Activated naive CD8-positive, alpha-beta T cell treated with anti-CD3 and anti-CD28 coated beads, Interleukin-2, amount 50 U/mL, for 16 hours (primary cell): ENCODE measurements around the gene LSMEM2.
"Not testable (repeated sequence)": the region's sequence is repeated elsewhere in the genome, so short reads cannot be mapped to it uniquely, and the experiment has no call there.

ENCODE experiments used
- DNase-seq: peaks from one replicate; pipeline ENCODE4 v3.0.0-alpha.2; 2020; ENCODE audit warnings: low read depth, low spot score

The LSMEM2 gene

GRCh38 chr3:50264964-50265485 is 13.9 kb upstream of the LSMEM2 start:
- DNase-seq: no peak

DNA sequence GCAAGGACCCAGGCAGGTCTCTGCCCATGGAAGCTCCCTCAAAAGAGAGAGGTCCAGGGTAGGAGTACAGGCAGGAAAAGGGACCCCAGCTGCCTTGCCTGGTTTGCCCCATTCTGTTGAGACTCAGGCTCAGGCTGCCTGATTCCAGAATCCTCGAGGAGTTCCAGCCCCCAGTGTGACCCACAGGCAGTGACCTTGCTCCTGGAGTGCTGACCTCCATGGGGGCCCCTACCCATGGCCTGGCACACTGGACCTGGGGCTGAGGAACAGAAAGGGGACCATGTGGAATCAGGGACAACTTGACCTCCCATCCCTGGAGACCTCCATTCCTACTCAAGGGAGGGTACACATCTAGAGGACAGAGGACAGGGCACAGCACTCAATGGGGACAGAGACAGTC is 13.3 kb upstream of the LSMEM2 start:
- no peak for DNase-seq

GRCh38 chr3:50266017-50266416 is 12.9 kb upstream of the LSMEM2 start:
- DNase-seq: no peak

GRCh38 chr3:50266836-50267235 is 12.1 kb upstream of the LSMEM2 start:
- DNase-seq: no peak

GRCh38 chr3:50267280-50267913 is 11.5 kb upstream of the LSMEM2 start:
- no peak for DNase-seq

DNA sequence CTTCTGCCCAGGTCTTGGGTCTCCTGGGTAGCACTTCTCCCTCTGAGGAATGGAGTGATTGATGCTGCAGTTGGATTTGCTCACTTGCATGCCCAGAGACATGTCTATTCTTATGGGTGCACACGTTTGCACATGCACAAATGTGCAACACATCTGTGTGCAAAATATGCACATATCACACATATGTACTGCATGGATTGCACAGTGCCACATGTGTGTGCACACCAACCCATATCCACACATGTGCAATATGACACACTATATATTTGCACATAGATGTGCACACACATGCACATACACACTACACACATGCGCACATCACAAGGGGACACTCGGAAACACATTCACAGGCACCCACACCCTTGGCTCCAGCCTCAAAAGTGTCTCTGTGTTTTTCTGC is 10.6 kb upstream of the LSMEM2 start:
- no peak for DNase-seq

GRCh38 chr3:50268703-50269451 is 10.0 kb upstream of the LSMEM2 start, which contains the start of gene SEMA3B:
SEMA3B (plus strand) TSS chr3:50269147; CDS start chr3:50269241, 94 bp downstream.
- DNase-seq: no peak

DNA sequence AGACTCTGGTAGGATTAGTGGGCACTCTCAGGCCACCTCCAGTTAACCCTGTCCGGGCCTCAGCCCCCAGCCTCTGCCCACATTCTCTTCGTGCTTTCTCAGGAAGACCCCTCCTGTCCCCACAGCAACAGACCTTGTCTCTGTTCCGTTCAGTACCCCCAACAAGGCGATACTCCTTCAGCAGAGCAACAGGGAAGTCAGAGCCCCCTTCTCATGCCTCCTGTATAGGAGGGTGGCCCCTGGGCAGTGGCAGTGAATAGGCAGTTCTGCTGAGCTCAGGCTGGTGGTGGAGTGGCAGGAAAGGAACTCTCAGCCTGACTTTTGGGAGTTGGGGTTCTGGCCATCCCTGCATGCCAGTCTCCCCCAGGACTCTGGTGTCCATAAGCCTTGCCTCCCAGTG is 9.4 kb upstream of the LSMEM2 start:
- DNase-seq: no peak

DNA sequence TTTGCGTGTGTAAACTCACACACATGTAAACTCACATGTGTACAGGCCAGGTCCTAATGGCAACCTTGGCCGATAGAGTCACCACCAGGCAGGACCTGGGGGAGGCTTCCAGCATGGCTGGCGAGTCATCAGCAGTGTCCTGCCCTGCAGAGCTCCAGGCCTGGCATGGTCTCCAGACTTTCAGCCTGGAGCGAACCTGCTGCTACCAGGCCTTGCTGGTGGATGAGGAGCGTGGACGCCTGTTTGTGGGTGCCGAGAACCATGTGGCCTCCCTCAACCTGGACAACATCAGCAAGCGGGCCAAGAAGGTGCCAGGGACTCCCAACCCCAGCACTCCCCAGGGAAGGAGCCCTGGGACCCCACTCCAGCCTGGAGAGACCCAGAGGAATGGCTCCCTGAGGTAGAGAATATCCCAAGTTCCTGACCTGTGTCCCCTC is 8.9 kb upstream of the LSMEM2 start:
- no peak for DNase-seq

- DNase-seq: no peak
Measured at GRCh38 chr3:50270422-50271224, 8.3 kb upstream of the LSMEM2 start.

- no peak for DNase-seq
Measured at GRCh38 chr3:50271314-50271936, 7.5 kb upstream of the LSMEM2 start.

DNA sequence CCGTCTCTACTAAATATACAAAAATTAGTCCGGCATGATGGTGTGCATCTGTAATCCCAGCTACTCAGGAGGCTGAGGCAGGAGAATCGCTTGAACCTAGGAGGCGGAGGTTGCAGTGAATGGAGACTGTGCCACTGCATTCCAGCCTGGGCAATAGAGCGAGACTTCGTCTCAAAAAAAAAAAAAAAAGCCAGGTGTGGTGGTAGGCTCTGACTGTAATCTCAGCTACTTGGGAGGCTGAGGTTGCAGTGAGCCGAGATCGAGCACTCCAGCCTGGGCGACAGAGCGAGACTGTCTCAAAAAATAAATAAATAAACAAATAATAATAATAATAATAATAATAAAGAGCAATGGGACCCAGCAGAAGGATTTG is 6.4 kb upstream of the LSMEM2 start:
- DNase-seq: not testable (repeated sequence)

DNA sequence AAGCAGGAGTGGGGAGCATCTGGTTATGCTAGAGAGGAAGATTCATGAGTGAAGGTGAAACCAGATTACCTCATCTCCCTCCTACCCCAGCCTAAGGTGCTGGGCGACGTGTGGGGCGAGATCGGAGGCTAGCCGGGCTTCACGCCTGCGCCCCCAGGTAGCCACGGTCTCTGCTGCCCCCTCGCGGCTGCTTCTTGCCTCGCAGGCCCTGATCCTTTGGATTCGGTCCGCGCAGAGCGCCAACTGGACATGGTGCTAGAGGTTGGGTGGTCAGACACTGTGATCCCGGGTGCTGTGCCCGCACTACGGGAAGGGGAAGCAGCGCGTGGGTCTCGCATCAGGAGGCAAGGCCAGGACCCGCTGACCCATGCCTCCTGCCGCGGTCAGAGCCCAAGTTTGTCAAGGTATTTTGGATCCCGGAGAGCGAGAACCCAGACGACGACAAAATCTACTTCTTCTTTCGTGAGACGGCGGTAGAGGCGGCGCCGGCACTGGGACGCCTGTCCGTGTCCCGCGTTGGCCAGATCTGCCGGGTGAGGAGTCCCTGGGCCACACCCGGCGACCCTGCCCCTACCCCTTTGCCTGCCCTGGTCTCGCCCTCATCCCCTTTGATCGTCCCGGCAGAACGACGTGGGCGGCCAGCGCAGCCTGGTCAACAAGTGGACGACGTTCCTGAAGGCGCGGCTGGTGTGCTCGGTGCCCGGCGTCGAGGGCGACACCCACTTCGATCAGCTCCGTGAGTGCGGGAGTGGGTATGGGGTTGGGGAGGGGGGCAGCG is 5.8 kb upstream of the LSMEM2 start:
- DNase-seq: peak; percentile 76

GRCh38 chr3:50273689-50274065 is 5.2 kb upstream of the LSMEM2 start:
- no peak for DNase-seq

DNA sequence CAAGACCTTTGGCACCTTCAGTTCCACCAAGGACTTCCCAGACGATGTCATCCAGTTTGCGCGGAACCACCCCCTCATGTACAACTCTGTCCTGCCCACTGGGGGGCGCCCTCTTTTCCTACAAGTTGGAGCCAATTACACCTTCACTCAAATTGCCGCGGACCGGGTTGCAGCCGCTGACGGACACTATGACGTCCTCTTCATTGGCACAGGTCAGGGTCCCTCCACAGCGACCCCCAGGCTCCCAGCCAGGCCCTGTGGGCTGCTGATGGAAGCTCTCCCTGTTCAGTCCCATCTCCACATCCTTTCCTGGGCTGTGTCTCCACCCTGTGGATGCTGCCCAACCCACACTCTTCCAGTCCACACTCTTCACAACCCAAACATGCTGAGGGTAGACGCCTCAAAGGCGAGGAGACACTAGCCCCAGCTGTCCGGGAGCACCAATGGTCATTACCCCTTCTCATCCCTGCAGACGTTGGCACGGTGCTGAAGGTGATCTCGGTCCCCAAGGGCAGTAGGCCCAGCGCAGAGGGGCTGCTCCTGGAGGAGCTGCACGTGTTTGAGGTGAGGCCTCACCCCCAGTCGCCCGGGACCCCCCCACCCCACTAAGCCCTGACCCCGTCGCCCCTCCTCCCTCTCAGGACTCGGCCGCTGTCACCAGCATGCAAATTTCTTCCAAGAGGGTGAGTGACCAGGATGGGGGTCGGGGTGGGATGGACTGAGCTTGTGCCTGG is 4.3 kb upstream of the LSMEM2 start:
- peak; percentile 53 for DNase-seq

GRCh38 chr3:50275141-50275995 is 3.5 kb upstream of the LSMEM2 start:
- DNase-seq: no peak

- no peak for DNase-seq
Measured at GRCh38 chr3:50275996-50276761, 2.7 kb upstream of the LSMEM2 start.

GRCh38 chr3:50276762-50277101 is 2.2 kb upstream of the LSMEM2 start:
- no peak for DNase-seq
